Activated T-cell treated with anti-CD3 and anti-CD28 coated beads, Interleukin-2, amount 50 U/mL, for 24 hours (primary cell): ENCODE results near the gene SCG2.
"Not testable (repeated sequence)": the region's sequence is repeated elsewhere in the genome, so short reads cannot be mapped to it uniquely, and the experiment has no call there.

Experiments used
- DNase-seq: peaks from one replicate; pipeline ENCODE4 v3.0.0-alpha.2; 2020
- H3K27ac Mint-ChIP-seq: 2 replicates; pipeline ENCODE4 v1.8.0; 2020; ENCODE audit warnings: mild to moderate bottlenecking, mixed read lengths
- H3K27me3 Mint-ChIP-seq: 2 replicates; pipeline ENCODE4 v1.8.0; 2020; ENCODE audit warnings: mixed read lengths
- H3K36me3 Mint-ChIP-seq: 2 replicates; pipeline ENCODE4 v1.8.0; 2020; ENCODE audit warnings: low read depth, mixed read lengths
- H3K4me1 Mint-ChIP-seq: 2 replicates; pipeline ENCODE4 v1.8.0; 2020; ENCODE audit warnings: low read depth, mixed read lengths
- H3K4me3 Mint-ChIP-seq: 2 replicates; pipeline ENCODE4 v1.8.0; 2020; ENCODE audit warnings: mild to moderate bottlenecking, moderate library complexity, mixed read lengths
- H3K9me3 Mint-ChIP-seq: 2 replicates; pipeline ENCODE4 v1.8.0; 2020; ENCODE audit warnings: mixed read lengths

The SCG2 gene

DNA sequence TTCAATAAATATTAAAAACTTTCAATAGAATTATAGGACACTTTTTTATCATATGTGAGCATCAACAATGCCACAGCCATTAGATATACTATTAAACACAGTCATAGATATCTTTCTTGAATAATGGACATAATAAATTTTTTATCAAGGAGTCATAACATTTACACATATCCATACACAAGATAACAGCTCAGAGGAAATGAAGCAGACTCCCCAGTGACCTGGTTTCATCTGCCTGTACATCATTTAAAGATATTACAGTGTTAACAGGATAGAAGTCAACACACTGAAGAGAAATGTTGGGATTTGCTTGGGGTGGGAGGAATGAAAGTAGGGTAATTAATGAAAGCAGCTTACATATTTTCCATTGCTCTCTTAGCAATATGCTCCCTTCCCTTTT, 5.1 kb downstream of the SCG2 start:
- Mint-ChIP-seq H3K4me3 (no peak overlapping the region), H3K27ac (no peak overlapping the region), H3K27me3 (peaks cover 17% of the 10 kb centered on the region), H3K9me3 (no peaks in the 10 kb centered on the region), H3K4me1 (peaks cover 1% of the 10 kb centered on the region), H3K36me3 (no peaks in the 10 kb centered on the region)
- DNase-seq: no peak

DNA sequence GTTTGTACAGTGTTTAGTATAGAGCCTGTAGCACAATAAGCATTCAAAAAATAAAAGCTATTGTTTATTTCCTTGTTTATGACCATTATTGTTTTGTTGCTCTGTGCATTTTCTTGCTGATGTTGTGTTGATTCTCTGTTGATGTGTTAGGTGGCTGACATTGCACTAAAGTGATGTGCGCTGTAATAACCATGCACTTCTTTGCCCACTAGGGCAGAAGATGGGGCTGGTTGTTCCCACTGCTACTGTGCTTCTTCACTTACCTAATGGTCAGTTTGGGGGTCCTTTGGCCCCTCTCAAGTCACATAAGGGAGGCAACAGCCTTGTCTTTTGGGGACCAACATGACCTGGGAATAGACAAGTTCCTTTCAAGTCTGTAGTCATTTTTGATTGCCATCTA, 6.0 kb downstream of the SCG2 start:
- Mint-ChIP-seq H3K9me3 (no peaks in the 10 kb centered on the region), H3K36me3 (no peaks in the 10 kb centered on the region), H3K4me1 (no peaks in the 10 kb centered on the region), H3K4me3 (no peak overlapping the region), H3K27me3 (peaks cover 14% of the 10 kb centered on the region), H3K27ac (no peak overlapping the region)
- no peak for DNase-seq

GRCh38 chr2:223594831-223595230, 7.3 kb downstream of the SCG2 start:
- Mint-ChIP-seq H3K27me3 (peaks cover 9% of the 10 kb centered on the region), H3K4me3 (no peak overlapping the region), H3K9me3 (no peaks in the 10 kb centered on the region), H3K36me3 (no peaks in the 10 kb centered on the region), H3K27ac (no peak overlapping the region), H3K4me1 (no peaks in the 10 kb centered on the region)
- no peak for DNase-seq

GRCh38 chr2:223594259-223594658, 7.9 kb downstream of the SCG2 start:
- H3K36me3 Mint-ChIP-seq: no peaks in the 10 kb centered on the region
- no peak overlapping the region for H3K27ac Mint-ChIP-seq
- H3K9me3 Mint-ChIP-seq: no peaks in the 10 kb centered on the region
- H3K27me3 Mint-ChIP-seq: peaks cover 7% of the 10 kb centered on the region
- no peak overlapping the region for H3K4me3 Mint-ChIP-seq
- DNase-seq: no peak
- H3K4me1 Mint-ChIP-seq: no peaks in the 10 kb centered on the region

GRCh38 chr2:223592689-223593088, 9.5 kb downstream of the SCG2 start:
- not testable (repeated sequence) for H3K36me3 Mint-ChIP-seq, DNase-seq, H3K4me1 Mint-ChIP-seq, H3K27me3 Mint-ChIP-seq, H3K4me3 Mint-ChIP-seq, H3K9me3 Mint-ChIP-seq, H3K27ac Mint-ChIP-seq

DNA sequence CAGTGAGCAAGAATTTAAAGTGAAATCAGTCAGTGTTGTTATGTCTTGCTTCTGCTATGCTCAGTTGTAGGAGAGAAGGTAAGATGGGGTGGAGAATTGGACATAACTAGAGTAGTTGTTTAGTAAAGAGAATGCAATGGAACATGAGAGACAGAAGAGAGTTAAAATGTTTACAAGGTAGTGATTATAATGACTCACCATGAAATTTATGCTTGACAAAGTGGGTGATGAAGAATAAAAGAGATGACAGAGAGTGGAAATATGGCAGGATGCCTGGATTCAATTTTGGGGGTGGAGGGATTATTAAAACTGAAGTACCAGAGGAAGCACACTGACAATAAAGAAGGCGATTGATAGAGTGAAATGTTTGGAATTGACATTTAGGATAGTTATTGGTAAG, 10.6 kb downstream of the SCG2 start:
- no peak for DNase-seq
- H3K4me3 Mint-ChIP-seq: no peak overlapping the region
- no peaks in the 10 kb centered on the region for H3K27me3 Mint-ChIP-seq
- no peaks in the 10 kb centered on the region for H3K36me3 Mint-ChIP-seq
- H3K9me3 Mint-ChIP-seq: no peaks in the 10 kb centered on the region
- H3K4me1 Mint-ChIP-seq: no peaks in the 10 kb centered on the region
- H3K27ac Mint-ChIP-seq: no peak overlapping the region

GRCh38 chr2:223590964-223591363, 11.2 kb downstream of the SCG2 start:
- Mint-ChIP-seq H3K4me3 (no peak overlapping the region), H3K27ac (no peak overlapping the region), H3K27me3 (no peaks in the 10 kb centered on the region), H3K36me3 (no peaks in the 10 kb centered on the region), H3K9me3 (no peaks in the 10 kb centered on the region), H3K4me1 (no peaks in the 10 kb centered on the region)
- DNase-seq: no peak

DNA sequence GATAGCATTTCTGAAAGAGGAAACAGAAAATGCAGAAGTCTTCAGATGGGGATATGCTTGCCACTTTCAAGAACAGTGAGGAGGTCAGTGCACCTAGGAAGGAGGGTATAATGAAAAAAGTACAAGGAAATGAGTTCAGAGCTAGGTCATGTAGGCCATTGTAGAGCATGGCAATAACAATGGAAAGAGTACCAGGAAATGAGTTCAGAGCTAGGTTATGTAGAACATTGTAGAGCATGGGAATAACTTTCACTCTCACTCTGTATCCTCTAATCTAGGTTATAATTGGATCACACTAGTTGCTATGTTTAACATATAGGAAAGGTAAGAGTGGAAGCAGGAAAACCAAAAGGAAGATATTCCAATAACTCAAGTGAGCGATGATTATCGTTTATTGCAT, 12.3 kb downstream of the SCG2 start:
- no peaks in the 10 kb centered on the region for H3K9me3 Mint-ChIP-seq
- H3K4me1 Mint-ChIP-seq: no peaks in the 10 kb centered on the region
- DNase-seq: no peak
- H3K27ac Mint-ChIP-seq: no peak overlapping the region
- no peak overlapping the region for H3K4me3 Mint-ChIP-seq
- H3K27me3 Mint-ChIP-seq: no peaks in the 10 kb centered on the region
- H3K36me3 Mint-ChIP-seq: no peaks in the 10 kb centered on the region

DNA sequence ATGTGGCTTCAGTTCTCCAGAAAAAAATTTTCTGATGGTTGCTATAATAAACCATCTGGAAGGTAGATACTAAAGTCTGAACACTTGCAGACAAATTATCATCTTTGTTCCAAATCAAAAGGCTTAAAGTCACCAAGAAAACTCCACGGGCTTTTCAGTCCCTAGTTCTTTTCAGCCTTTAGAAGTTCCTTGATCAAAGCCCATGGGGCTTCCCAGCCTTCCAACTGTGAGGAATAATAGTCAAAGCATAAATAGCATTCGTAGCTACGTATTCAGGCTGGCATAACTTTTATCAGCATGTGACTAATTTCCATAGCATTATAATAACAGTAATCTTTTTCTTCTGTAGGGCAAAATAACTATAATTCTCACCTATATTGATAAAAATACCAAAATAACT, 13.9 kb downstream of the SCG2 start:
- Mint-ChIP-seq H3K27me3 (no peaks in the 10 kb centered on the region), H3K36me3 (no peaks in the 10 kb centered on the region), H3K4me1 (no peaks in the 10 kb centered on the region), H3K27ac (no peak overlapping the region), H3K9me3 (no peaks in the 10 kb centered on the region), H3K4me3 (no peak overlapping the region)
- no peak for DNase-seq

GRCh38 chr2:223587301-223587700, 14.9 kb downstream of the SCG2 start:
- Mint-ChIP-seq H3K27me3 (no peaks in the 10 kb centered on the region), H3K4me3 (no peak overlapping the region)

DNA sequence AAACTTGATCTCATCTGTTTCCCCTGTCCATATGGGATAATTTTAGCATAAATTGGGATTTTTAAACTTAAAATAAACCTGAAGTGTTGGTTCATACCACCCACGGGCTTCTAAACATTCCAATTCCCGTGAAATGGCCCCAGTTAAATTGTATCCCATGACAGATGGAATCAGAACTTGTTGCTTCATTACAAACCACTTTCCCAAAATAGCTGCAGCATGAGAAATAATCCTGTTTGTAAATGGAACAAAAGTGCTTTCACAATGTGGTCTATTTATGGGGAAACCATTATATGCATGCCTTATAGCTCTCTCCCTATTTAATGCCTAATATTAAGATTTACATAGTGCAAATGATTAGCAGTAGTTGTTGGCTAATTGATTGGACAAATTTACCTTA, 15.9 kb downstream of the SCG2 start:
- no peak overlapping the region for H3K27ac Mint-ChIP-seq
- no peaks in the 10 kb centered on the region for H3K36me3 Mint-ChIP-seq
- H3K4me3 Mint-ChIP-seq: no peak overlapping the region
- H3K27me3 Mint-ChIP-seq: no peaks in the 10 kb centered on the region
- no peak for DNase-seq
- H3K4me1 Mint-ChIP-seq: no peaks in the 10 kb centered on the region
- H3K9me3 Mint-ChIP-seq: no peaks in the 10 kb centered on the region

More at GRCh38 chr2:223587301-223587700, 14.9 kb downstream of the SCG2 start:
- no peaks in the 10 kb centered on the region for H3K4me1 Mint-ChIP-seq
- H3K27ac Mint-ChIP-seq: no peak overlapping the region
- no peak for DNase-seq
- H3K36me3 Mint-ChIP-seq: no peaks in the 10 kb centered on the region
- H3K9me3 Mint-ChIP-seq: no peaks in the 10 kb centered on the region

- no peak overlapping the region for H3K4me3 Mint-ChIP-seq
- no peak overlapping the region for H3K27ac Mint-ChIP-seq
- no peaks in the 10 kb centered on the region for H3K9me3 Mint-ChIP-seq
- no peaks in the 10 kb centered on the region for H3K4me1 Mint-ChIP-seq
- DNase-seq: no peak
- peaks cover 1% of the 10 kb centered on the region for H3K27me3 Mint-ChIP-seq
- H3K36me3 Mint-ChIP-seq: no peaks in the 10 kb centered on the region
Measured at GRCh38 chr2:223585666-223586065, 16.5 kb downstream of the SCG2 start.

DNA sequence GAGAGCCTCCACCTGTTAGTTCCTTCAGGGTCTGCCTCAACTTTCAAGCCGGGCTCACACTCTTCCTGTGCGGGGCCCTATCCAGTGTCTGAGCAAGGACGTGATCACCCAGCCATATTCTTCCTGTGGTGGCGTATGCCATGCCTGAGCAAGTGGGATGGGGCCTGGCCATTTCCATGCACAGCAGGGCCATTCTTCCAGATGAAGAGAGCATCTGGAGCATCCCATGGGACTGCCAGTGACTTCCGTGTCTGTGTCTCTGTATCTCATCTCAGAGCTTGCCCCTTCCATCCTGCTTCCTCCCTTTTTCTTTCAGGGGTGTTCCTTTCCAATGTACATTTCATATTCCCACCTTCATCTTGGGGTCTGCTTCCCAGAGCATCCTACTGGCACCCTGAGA, 20.2 kb downstream of the SCG2 start:
- Mint-ChIP-seq H3K27ac (no peak overlapping the region), H3K9me3 (no peaks in the 10 kb centered on the region), H3K4me3 (no peak overlapping the region), H3K36me3 (no peaks in the 10 kb centered on the region), H3K4me1 (no peaks in the 10 kb centered on the region), H3K27me3 (peaks cover 7% of the 10 kb centered on the region)
- DNase-seq: no peak

DNA sequence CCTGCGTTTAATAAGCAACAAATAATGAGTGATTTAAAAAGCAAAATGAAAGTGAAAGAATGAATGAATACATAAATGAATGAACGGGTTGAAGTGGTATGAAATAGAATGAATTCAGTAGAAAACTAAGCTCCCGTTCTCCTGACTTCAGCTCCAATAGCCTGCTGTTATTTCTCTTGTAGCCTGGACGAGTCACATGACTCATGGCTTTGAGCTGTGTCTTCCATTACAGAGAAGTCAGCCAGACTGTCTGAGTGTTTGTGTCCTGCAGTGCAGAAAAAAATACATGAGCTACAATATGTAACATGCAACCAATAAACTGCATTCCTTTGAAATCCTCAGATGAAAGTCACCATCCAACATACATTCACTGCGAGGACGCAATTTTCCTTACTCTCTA, 21.2 kb downstream of the SCG2 start:
- Mint-ChIP-seq H3K4me3 (no peak overlapping the region), H3K27ac (no peak overlapping the region), H3K9me3 (no peaks in the 10 kb centered on the region), H3K27me3 (peaks cover 7% of the 10 kb centered on the region), H3K36me3 (no peaks in the 10 kb centered on the region), H3K4me1 (no peaks in the 10 kb centered on the region)
- no peak for DNase-seq

DNA sequence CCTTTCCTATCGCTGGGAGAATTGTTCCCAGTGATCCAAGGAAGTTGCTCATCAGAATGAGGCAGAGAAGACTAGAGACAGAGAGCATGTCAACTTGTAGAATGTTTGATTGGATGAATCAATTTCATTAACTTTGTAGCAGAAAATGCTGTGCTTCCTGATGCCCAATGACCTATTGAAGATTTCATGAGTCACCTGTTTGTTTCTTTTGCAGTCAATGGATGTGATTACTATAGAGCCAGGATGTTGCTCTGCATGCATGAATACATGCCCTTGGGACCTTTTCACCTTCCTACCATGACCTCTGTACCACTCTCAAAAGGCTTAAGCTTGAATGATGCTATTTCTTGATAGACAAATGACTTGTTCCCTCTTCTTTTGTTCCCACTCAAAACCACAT, 23.3 kb downstream of the SCG2 start:
- no peaks in the 10 kb centered on the region for H3K4me1 Mint-ChIP-seq

DNA sequence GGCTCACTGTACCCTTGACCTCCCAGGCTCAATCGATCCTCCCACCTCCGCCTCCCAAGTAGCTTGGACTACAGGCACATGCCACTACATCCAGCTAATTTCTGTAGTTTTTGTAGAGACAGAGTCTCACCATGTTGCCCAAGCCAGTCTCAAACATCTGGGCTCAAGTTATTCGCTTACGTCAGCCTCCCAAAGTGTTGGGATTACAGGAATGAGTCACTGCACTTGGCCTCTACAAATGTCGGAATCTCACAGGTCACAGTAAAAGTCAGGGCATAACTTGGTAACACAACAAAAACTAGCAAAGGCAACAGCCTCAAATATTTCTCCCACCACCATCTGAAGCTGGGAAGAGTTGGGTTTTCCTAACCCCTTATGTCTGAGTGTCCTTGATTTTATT, 25.3 kb downstream of the SCG2 start:
- Mint-ChIP-seq H3K4me1 (no peaks in the 10 kb centered on the region), H3K9me3 (no peaks in the 10 kb centered on the region), H3K27me3 (peaks cover 7% of the 10 kb centered on the region), H3K4me3 (no peak overlapping the region), H3K36me3 (no peaks in the 10 kb centered on the region), H3K27ac (no peak overlapping the region)
- no peak for DNase-seq

More for the DNA sequence above, 23.3 kb downstream of the SCG2 start:
- H3K36me3 Mint-ChIP-seq: no peaks in the 10 kb centered on the region
- DNase-seq: no peak
- H3K27me3 Mint-ChIP-seq: peaks cover 7% of the 10 kb centered on the region
- no peak overlapping the region for H3K4me3 Mint-ChIP-seq
- no peaks in the 10 kb centered on the region for H3K9me3 Mint-ChIP-seq
- H3K27ac Mint-ChIP-seq: no peak overlapping the region
